HG03342 (cell line): ENCODE measurements around the gene GRIK1.

Source experiments
- ATAC-seq: cut with Tn5 transposase; IDR thresholded peaks from one replicate; pipeline ENCODE4 v1.9.1; 2021; ENCODE audit warnings: mild to moderate bottlenecking, moderate library complexity; ENCODE audit not compliant: unreplicated experiment

GRIK1 gene

DNA sequence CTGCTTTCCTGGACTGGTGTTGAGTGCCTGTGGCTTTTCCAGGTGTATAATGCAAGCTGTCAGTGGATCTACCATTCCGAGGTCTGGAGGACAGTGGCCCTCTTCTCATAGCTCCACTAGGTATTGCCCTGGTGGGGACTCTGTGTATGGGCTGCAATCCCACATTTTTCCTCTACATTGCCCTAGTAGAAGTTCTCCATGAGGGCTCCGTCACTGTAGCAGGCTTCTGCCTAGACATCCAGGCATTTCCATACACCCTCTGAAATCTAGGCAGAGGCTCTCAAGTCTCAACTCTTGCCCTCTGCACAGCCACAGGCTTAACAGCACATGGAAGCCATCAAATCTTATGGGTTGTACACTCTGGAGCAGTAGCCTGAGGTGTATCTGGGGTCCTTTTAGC lies 107.6 kb downstream of the GRIK1 start:
- no peak for ATAC-seq

DNA sequence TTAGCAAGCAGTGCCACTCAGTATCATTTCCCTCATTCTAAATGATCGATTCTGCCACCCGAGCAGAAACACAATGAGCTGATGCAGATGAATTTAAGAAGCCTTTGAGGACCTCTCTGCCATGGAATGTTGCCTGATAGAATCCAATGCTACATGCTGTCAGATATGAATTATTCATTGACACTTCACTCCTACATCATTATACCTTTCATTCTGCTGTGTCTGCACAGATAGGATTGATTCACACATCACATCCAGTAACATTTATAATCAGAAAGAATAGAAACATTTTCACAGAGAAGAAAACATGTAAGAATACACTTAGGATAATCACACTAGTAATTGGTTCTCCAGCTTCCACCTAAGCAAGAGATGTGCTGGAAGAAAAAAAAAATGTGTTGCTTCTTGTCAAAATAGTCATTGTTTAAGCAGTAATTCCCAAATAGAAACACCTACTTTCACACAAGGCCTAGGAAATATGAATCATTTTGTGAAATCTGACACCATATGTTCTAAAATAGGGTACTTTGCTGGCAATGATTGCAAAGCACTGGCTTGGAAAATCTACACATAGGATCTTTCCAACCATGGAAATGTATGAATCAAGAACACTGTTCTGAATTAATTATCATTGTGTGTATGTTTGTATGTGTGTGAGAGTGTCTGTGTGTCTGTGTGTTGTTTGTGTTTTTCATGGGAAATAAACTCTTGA lies 110.1 kb downstream of the GRIK1 start:
- no peak for ATAC-seq

DNA sequence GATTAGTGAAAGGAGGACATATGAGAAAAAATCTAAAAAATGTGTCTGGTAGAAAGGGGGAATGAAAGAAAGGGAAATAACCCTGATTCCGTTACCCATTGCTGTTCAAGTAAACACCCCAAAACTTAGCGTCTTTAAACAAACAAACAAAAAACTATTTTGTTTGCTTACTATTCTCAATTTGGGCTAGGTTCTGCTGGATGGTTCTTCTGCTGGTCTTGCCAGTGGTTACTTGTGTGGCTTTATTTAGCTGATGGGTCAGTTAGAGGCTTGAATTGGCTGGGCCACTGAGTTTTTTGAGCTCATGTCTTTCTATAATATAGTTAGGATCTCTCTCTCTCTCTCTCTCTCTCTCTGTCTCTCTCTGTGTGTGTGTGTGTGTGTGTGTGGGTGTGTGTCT lies 112.1 kb downstream of the GRIK1 start:
- no peak for ATAC-seq

DNA sequence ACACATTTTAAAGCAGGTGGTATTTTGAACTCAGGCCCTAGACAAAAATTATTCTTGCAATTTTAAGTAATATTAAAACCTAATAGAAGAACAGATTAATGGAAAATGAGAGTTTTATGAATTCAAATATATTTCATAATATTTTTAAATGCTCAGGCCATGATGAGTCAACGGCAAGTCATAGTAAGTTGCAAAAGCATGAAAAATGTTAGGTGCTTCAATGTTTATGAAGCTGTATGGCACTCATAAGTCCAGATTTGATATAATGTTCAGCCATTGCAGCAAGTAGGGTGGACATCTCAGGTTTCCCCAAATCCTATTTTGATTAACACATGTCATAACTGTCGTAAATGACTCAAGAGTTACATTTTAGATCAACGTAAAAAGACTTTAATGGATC lies 112.6 kb downstream of the GRIK1 start:
- ATAC-seq = no peak

DNA sequence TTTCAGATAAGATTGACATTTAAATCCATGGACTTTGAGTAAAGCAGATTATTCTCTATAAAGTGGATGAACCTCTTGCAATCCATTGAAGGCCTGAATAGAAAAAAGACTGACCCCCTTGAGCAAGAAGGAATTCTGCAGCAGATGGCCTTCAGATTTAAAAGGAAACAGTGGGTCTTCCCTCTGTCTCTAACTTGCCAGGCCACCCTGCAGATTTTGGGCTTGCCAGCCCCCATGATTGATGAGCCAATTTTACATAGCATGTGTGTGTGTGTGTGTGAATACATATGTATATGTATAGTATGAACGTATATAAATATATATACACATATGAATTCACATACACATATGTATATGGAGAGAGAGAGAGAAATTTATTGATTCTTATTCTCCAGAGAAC lies 113.4 kb downstream of the GRIK1 start:
- ATAC-seq = no peak

DNA sequence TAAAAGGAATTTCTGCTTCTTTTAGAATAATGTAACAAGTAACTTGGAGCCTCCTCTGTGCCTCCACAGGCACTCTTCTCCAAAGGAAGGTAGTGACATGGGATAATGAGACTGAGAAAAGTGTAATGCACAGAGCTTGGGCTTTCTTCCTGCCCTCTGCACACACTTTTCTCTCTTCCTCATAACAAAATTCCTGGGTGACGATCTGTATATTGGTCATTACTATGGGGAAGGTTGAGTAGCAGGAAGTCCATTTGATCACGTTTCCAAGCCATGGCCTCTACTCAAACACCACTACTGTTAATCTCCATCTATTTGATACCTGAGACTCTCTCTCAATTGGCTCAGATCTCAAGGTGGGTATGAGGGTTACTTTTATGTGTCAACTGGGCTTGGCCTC lies 113.9 kb downstream of the GRIK1 start:
- ATAC-seq = no peak

DNA sequence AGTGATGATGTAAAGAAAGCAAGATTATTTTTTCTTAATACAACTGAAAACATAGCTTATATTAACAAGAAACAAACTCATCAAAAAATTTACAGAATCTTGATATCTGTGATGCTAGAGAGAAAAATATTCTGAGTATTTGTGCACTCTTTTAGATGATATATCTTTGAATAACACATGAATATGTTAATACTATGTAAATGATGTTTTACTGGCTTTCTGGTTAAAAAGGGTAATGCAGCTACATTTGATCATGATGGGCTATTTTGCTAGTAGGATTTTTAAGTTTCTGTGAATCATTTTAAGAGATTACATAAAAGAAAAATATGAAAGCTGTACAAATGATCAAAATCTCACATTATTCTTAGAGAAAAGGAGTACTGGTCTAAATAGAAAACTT lies 114.5 kb downstream of the GRIK1 start:
- no peak for ATAC-seq

DNA sequence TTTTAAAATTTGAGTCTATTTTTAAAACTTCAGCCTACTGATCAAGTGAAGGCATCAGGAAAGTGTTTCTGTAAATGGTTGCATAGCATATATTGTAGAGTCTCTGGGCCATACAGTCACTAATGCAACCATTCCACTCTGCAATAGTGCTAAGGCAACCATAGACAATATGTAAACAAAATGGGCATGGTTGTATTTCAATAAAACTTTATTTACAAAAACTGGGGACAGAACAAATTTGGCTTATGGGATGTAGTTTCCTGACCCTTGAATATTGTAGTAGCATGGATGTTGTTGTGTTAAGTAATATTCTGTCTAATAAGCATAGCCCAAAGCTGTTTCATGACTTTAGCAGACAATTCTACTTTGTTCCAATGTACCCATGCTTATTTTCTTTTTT lies 117.7 kb downstream of the GRIK1 start:
- no peak for ATAC-seq

DNA sequence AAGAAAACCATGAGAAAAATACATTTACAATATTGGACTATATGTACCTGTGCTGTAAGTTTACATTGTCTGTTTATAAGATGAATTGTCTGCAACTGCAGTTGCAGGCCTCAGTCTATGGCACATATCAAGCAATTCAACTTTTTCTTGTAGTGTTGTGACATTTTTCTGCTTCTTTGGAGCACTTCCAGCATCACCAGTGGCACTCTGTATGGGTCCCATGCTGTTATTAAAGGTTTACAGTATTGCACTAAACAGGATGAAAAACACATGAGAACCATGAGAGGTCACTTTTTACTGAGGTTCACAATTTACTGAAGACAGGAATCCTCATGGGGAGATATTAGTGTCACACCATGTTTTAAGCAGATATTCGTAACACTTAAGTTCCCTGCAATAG lies 118.6 kb downstream of the GRIK1 start:
- ATAC-seq = no peak

DNA sequence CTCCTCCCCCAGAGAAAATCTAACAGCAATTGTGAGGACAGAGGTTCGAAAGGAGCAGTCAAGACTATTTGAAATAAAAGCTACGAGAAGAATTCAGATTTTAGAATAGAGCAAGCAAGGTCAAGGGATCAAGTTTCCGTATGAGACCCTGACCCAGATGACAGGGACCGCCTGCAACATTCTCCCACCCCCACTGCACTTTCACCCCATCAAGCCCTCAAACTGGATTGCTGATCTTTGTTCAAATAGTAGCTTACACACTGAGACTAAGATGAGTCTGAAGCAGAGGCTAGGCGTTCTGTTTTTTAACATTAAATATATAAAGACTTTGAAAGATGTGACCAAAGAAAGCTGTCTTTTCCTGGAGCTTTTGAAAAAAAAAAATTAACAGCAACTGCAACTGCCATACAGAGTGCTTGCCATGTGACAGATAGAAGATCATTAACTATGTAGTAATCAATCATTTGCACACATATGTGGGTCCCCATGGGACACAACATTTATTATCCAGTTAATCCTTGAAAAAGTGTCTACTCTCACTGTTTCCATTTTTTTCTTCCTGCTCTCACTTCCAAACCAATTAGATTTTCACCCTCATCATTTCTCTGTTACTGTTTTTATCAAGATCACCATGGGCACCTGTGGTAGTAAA lies 120.0 kb downstream of the GRIK1 start:
- no peak for ATAC-seq

DNA sequence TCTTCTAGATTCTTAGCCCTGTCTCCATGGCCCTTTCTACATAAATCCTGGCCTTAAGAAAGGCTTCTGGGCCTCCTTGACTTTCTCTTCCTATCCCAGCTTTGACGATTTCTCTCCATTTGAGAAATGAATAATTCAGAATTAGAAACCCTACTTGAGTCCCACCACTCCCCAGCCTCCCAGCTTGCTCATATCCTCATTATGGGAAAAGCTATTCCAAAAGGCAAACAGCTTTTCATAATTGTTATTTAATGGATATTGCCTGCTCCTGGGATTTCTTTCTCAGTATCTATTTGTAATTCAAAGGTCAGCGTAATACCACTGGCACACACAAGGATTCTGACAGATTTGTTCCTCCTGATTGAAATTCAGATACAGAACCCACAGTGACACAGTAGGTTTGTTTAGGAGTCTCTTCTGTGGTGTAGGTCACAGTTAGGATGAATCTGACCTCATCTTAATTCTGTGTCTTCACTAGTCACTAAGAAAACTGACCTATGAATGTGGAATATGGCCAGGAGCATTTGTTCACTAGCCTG lies 121.3 kb downstream of the GRIK1 start:
- ATAC-seq = no peak

DNA sequence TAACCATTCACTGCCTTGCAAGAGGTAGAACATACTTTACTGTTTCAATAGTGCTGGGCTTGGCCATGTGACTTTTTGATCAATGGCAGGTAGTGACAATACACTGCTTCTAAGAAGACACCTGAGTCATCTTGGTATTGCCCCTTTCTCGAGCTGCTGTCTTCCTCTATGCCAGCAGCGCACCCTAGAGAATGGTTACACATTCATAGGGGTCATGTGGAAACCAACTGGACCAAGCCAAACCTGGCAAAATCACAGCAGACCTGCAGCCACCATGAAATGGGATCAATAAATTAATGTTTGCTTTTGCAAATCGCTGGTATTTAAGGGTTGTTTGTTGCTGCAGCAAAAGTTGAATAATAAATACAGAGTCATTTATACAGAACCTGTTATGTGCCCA lies 122.3 kb downstream of the GRIK1 start:
- ATAC-seq = no peak

DNA sequence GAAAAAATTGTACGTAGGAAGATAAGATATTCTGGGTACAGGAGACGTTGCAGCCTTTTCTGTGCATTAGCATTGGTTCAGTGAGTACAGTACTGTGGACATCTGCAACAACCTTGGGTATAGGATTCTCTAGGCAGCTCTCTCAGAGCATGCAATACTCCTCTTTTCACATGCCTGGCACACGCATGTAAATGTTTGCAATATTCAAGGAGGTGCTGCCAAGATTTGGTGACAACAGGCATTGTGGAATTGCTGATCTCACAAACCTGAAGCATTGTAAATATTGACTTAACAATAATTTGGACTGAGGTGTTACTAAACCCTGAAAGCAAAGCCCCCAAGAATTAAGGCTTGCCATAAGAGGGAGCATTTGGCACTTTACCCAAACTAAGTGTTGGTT lies 126.8 kb downstream of the GRIK1 start:
- no peak for ATAC-seq

DNA sequence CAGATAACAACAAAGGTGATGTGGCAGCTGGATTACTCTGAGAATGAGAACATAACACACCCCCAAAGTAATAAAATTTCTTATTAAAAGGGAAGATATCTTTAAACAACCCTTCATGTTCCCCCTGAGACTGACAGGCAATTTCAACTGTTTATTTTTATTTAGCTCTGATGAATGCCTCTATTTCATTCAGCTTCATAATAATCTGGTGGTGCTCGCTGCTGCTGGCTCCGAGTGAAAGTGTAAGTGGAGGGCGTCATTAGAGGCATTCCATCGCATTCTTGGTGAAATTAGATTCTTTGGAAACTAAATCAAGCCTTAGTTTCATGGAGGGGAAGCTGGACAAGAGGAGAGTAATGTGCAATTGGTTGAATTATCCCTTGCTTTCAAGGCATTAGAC lies 128.9 kb downstream of the GRIK1 start:
- ATAC-seq = no peak

DNA sequence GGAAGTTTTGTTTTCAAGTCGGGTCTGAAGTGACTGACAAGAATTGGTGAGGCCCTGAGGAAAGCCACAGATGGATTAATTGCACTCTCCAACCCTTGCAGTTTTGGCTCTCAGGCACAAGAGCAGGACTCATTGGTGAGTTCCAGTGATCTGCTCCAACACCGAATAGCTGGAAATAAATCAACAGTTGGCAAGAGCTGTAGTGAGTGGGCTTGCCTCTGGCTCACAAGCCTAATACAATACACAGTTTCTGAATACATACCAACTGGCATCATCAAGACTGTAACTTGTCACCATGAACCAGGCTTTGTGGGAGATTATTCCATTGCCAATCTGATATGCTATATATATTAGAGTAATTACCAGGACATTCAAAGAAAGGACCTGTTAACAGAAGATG lies 131.6 kb downstream of the GRIK1 start:
- no peak for ATAC-seq

DNA sequence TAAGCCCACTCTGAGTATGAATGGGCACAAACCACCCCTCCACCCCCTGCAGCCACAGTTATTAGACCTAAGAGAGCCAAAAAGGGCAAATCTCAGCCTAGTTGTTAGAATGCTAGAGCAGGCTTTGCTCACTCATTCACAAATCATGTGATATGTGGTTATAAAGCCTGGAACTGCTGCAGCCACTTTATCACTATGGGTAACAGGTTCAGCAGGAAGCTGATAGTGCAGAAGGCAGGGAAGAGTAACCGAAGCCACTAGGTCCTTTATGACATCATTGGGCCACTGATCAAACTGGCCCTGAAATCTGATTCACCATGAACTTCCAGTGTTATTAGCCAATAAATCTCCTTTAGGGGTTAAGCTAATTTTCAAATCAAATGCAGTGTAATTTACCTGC lies 134.7 kb downstream of the GRIK1 start:
- ATAC-seq = no peak

DNA sequence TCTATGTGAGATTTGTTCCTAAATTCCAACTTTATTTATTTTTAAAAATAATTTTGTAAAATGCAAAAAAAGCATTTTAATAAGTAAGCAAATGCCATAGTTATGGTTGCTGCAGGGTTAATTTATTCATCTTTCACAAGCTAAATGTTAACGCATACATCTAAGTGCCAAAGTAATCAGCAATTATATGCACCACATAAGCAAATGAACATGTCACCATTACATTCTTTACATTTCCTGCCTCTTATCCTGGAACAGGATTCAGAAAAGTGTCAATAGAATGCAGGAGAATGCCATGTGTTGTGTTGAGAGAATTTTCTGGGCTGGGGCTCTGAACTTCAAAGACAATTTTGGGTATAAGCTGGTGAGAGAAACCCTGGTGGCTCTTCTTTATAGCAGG lies 136.6 kb downstream of the GRIK1 start:
- no peak for ATAC-seq

DNA sequence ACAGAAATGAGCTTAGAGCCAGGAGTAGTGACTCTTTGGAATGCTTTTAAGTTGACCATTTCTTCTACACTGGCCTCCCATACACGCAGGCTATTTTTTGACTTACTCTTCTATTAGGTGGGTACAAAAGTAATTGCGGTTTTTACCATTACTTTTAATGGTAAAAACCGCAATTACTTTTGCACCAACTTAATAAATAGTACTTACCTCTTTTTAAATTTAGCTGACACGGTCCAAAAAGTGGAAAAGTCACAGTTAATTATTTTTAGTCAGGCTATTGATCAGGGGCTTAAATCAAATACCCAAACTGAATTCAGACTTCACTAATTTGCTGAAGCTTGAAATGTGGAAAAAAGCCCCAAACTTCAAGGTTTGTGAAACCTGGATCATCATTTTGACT lies 138.7 kb downstream of the GRIK1 start:
- no peak for ATAC-seq

DNA sequence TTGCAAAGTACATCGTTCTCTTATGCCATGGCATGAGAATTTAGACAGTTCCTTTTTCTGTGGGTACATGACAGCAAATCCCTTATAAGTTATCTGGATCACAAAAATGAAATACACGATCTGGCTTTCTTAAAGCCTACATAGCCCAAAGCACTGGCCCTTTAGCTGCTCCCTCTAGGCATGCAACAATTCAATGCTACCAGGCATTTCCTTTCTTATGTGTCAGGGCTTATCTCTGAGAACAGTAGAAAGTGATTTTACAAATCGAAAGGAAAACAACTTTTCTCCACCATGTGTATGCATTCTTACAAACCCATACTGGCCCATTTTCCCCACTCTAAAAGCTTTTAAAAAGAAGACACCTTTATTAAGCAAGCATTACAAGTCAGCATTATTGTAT lies 139.7 kb downstream of the GRIK1 start:
- ATAC-seq = no peak

DNA sequence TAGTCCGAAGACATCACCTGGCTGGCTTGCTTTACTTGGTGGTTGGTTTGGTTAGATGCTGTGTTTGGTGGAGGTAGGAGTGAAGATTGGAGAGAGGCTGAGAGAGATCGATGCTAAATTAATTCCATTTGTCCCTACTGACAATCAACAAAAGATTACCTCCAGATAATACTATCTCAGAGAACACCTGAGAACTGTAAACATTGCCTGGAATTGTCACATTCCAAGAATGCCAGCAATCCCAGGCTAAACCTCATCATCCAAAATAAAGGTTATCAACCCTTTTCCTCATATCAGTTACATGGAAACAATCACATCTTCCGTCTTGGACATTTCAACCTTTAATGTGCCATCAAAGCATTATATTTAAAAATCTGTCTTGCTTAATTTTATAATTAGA lies 141.0 kb downstream of the GRIK1 start:
- no peak for ATAC-seq

DNA sequence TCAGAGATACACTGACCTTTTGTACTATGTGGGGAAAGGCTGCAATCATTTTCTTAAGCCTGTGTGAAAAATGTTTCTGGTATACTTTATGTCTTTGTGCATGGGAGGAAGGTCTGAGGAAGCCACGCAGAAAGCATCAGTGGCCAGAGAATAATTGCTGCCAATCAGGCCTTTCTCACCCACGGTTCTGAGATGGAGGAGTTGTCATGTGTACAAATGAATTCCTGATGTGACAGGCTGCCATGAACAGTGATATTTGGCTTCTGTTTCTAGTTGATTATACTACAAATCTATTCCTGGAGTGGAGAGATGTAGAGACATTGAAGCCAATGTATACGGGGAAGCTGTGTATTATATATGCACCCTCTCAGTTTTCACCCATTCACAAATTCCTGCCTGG lies 142.6 kb downstream of the GRIK1 start:
- no peak for ATAC-seq

DNA sequence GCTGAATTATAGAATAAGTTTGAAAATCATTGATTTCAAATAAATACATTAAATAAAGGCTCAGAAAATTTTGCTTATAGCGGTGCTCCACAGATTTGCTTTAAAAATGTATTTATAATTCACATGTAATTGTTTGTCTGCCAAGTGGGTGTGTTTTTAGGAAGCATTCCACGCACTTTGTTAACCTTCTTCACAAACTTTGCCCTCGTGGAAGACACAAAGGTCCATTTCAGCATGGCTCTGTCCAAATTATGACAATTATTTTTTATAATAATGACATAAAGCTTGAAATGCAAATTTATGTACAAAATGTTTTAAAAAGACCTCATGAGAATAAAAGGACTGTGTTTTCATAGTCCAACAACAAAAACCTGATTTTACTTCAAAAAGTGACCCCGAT lies 146.1 kb downstream of the GRIK1 start:
- ATAC-seq = no peak

DNA sequence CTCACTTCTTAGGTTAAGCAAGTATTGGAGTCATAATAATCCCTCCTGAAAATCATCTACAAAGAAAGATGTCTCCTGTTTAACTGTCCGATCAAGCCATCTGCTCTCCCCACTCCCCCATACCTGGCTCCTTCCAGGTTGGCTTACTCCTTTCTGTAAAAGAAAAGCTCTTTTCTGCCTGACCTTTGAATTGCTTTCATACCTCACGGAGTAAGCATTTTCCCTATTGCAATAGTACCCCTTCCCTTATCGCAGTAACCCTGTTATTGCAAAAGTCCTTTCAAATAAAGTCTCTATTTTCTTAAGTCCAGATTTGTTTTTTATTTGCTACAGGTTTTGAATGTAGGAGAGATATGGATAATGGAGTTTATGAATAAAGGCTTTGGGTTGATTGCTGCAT lies 150.4 kb downstream of the GRIK1 start:
- ATAC-seq = no peak
